MG63 (cell line): ENCODE results near the gene AP5Z1. TPM values are rescaled to one million over a fixed set of nuclear protein-coding genes. Genes with fewer than 3 reads are reported as not detected.

ENCODE experiments used
- DNase-seq: peaks from one replicate; pipeline ENCODE4 v3.0.0-alpha.2; 2020
- H3K27me3 ChIP-seq: fragments of 250-450 bp; sonication (Bioruptor Pico); 2 replicates; pipeline ENCODE4 v1.5.1; 2020; ENCODE audit warnings: mild to moderate bottlenecking, moderate library complexity
- H3K36me3 ChIP-seq: fragments of 250-450 bp; sonication (Bioruptor Pico); 2 replicates; pipeline ENCODE4 v1.5.1; 2020; ENCODE audit warnings: mild to moderate bottlenecking, moderate library complexity
- H3K4me3 ChIP-seq: fragments of 250-450 bp; sonication (Bioruptor Pico); 2 replicates; pipeline ENCODE4 v1.5.1; 2020; ENCODE audit warnings: mild to moderate bottlenecking, moderate library complexity
- H3K9me3 ChIP-seq: fragments of 250-450 bp; sonication (Bioruptor Pico); 2 replicates; pipeline ENCODE4 v1.5.1; 2020; ENCODE audit warnings: mild to moderate bottlenecking, moderate library complexity
- total RNA-seq: library from RNA; depleted of rRNA; stranded (reverse); fragments of >200 nt; shearing (Covaris generic); gene quantifications from 2 replicates; pipeline ENCODE4 v1.2.3, GENCODE V29; 2014; ENCODE audit warnings: low replicate concordance; rRNA removed

Gene AP5Z1
- total RNA-seq, 1 experiment from 2014 or later: 23.0 TPM

- H3K36me3 ChIP-seq: no peaks in the 10 kb centered on the region
- no peaks in the 10 kb centered on the region for H3K27me3 ChIP-seq
- DNase-seq: no peak
- H3K9me3 ChIP-seq: no peaks in the 10 kb centered on the region
- no peak overlapping the region for H3K4me3 ChIP-seq
Measured at GRCh38 chr7:4834601-4835397, 59.4 kb downstream of the AP5Z1 start.

- no peaks in the 10 kb centered on the region for H3K36me3 ChIP-seq
- no peak overlapping the region for H3K4me3 ChIP-seq
- H3K9me3 ChIP-seq: no peaks in the 10 kb centered on the region
- DNase-seq: no peak
- no peaks in the 10 kb centered on the region for H3K27me3 ChIP-seq
Measured at GRCh38 chr7:4835398-4836205, 60.2 kb downstream of the AP5Z1 start.

DNA sequence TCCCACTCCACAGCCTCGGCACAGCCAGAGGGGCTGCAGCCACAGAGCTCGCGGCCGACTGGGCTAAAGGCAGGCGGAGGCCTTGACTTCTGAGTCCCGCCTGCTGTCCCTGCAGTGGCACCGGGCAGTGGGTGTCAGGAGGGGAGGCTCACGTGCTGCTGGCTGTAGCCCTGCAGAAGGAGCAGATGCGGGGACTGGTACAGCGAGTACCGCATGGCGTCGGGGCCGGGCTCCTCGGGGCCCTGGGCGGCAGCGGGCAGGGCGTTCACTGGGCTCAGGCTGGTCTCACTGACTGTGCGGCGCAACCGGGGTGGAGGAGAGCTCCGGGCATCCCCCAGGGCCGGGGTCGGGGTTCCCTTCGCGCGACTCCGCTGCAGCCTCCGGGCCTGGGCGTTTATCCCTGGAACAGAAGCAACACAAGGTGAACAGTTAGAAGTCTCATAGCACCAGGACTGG lies 60.8 kb downstream of the AP5Z1 start:
- DNase-seq: no peak
- no peaks in the 10 kb centered on the region for H3K27me3 ChIP-seq
- H3K9me3 ChIP-seq: no peaks in the 10 kb centered on the region
- no peaks in the 10 kb centered on the region for H3K36me3 ChIP-seq
- H3K4me3 ChIP-seq: no peak overlapping the region

DNA sequence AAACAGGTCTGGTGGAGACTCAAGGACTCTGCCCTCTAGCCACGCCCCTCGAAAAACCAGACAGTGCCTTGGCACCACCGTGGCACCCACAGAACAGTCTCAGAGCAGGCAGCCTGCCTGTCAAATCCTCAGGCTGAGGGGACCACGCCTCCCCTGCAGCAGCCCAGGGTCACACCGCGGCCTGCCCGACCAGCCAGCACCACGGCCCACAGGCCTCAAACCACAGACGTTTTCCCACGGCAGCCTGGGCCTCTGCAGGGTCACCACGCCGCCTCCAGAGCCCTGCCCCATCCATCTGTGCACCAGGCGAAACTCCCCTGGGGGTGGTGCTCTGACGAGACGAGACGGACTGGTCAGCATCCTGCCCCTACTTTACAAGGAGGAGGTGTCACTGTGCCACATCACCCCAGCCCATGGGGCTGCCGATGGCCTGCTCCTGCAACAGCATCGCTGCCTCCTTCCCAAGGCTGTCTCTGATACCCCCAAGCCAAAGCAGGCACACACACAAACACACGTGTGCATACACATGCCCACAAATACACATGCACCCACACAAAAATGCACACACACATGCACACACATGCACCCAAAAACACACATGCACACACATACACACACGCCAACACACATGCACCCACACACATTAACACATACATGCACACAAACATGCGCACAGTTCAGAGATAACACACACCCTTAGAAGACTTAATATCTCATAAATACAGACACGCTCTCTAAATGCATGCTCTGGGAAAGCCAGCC lies 61.8 kb downstream of the AP5Z1 start:
- H3K27me3 ChIP-seq: no peaks in the 10 kb centered on the region
- no peak for DNase-seq
- H3K36me3 ChIP-seq: no peaks in the 10 kb centered on the region
- H3K4me3 ChIP-seq: no peak overlapping the region
- H3K9me3 ChIP-seq: no peaks in the 10 kb centered on the region

DNA sequence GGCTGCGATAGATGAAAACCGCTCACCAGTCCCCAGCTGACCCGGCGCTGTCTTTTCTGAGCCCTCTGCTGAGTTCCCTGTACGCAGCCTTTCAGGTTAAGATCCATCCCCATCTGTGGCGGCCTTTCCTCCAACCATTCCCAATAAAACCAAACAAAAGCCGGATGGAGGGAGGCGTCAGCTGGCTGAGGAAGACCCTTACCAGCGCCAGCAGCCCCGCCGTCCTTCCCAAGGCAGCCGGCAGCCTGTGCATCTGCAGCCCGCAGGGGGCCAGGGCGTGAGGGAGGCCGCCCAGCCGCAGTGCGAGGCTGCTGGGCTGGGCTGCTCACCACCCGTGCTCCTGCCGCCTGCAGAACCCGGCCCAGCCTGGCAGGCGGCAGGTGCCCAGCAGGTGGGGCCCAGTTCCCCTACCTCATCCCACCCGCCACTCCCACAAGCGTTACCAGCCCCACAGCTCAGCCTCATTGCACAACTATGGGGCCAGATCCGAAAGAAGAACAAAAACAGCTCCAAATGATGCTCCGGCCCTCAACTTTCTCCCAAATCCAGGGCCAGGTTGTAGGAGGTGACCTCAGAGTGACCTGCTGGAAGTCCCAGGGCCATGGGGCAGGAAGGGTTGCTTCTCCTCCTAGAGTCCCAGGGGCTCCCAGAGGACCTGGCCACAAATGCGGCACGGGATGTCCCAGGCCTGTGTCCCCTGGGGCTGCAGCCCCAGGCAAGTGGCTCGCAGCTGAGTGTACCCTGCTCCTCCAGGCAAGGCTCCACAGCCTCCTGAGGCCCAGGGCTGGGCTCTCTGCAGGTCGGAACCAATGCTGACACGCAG lies 62.6 kb downstream of the AP5Z1 start:
- no peaks in the 10 kb centered on the region for H3K27me3 ChIP-seq
- no peaks in the 10 kb centered on the region for H3K9me3 ChIP-seq
- no peaks in the 10 kb centered on the region for H3K36me3 ChIP-seq
- no peak for DNase-seq
- no peak overlapping the region for H3K4me3 ChIP-seq

- DNase-seq: no peak
- Histone ChIP-seq H3K4me3 (no peak overlapping the region), H3K27me3 (no peaks in the 10 kb centered on the region), H3K36me3 (no peaks in the 10 kb centered on the region), H3K9me3 (no peaks in the 10 kb centered on the region)
Measured at GRCh38 chr7:4838626-4839334, 63.4 kb downstream of the AP5Z1 start.

GRCh38 chr7:4840079-4840501 lies 64.7 kb downstream of the AP5Z1 start:
- Histone ChIP-seq H3K27me3 (no peaks in the 10 kb centered on the region), H3K9me3 (no peaks in the 10 kb centered on the region), H3K4me3 (no peak overlapping the region), H3K36me3 (no peaks in the 10 kb centered on the region)
- DNase-seq: no peak

Other genes starting within 250 kb of the AP5Z1 start
- 21.8 and 23.9 TPM in 2 replicates for gene FOXK1, start 93.3 kb upstream of the AP5Z1 start, total RNA-seq
- 0.94 TPM in 1 of 2 replicates, not detected in the other for gene PAPOLB, start 86.4 kb downstream of the AP5Z1 start, total RNA-seq
- 1.1 and 1.6 TPM in 2 replicates for gene RADIL, start 108.1 kb downstream of the AP5Z1 start, total RNA-seq
- not detected in 2 replicates for gene MMD2, start 183.6 kb downstream of the AP5Z1 start, total RNA-seq